Raji (cell line): Measurements from ENCODE around the gene FAM227B.

Experiments used
- POLR2A ChIP-seq: IDR thresholded peaks from 2 replicates; pipeline ENCODE4 v1.6.1; 2011; ENCODE audit warnings: low read depth, low read length, control low read depth; ENCODE audit not compliant: insufficient read depth

Gene FAM227B

DNA sequence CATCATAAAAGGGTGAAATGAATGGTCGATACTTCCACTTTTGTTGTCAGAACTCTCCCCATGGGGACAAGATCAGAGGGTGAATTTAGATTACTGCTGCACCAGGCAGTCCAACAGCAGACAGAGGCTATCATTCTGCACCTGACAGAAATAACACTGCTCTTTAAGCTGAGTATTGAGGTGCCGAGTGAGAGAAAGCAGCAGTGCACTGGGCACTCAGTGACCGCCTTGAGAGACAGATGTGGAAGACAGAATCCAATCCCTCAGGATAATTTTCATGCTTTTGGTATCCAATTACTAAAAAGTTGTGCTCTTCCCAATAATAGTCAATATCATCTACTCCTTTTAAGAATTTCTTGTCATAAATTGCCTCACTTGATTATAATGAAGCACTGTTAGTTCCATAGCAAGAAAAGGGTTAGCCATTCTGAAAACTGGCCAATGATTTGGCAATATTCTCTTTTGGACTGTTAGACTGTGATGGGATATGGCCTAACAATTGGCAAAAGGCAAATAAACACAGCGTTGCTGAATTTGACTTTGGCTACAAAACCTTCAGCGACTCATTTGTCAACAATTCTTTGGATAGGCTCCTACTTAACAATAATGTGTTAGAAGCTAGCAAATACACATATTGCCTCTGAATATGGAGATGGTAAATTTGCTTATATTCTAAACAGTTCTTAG is 192.1 kb downstream of the FAM227B start:
- TF ChIP-seq POLR2A: no peak

DNA sequence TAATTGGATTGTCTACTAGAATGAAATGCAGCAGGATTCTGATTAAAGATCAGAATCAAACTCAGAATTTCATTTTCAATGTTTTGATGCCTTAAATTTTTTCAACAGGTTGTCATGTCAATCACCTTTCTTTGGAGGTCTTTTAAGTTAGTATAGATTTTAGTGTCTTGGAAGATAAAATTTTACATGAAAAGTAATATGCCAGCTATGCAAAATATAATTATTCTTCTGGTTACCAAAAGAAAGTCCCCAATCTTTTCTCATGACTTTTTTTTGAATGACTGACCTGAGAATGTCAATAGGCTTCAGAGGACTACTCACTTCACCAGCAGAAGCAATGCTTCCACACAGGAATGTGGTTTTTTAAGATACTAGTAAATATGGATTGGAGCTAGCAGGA is 193.2 kb downstream of the FAM227B start:
- TF ChIP-seq POLR2A: no peak

DNA sequence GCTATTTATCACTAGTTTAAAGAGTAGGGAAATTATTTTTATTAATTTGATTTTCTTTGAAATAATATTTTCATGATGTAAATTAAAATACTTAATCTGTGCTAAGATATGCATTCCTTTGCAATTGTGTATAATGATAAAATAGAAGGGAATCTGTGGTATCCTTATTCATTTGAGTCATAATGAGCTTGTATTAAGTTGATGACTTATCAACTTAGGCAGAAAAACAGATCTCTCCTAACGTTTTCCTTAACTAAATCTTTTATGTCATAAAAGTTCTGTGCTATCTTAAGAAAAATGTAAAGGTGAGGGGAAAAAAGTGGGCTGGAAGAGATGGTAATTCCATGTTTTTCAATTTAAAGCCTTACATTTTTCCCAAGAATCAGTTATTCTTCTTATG is 195.7 kb downstream of the FAM227B start:
- no peak for TF ChIP-seq POLR2A

DNA sequence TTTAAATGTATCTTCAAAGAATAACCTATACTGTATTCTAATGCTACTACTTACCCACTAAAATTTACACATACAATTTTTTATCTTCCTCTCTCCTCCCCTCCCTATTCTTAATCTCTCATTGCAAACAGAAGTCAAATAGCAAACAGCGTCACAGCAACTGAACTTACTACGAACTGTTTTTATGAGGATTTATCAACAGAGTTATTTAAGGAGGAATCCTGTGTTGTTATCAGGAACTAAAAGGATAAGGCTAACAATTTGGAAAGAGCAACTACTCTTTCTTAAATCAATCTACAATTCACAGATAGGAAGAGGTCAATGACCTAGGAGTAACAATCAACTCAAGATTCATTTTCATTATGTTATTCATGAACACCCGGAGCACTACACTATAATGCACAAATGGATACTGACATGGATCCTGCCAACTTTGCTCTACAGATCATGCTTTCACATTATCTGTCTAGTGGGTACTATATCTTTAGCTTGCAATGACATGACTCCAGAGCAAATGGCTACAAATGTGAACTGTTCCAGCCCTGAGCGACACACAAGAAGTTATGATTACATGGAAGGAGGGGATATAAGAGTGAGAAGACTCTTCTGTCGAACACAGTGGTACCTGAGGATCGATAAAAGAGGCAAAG is 196.6 kb downstream of the FAM227B start:
- TF ChIP-seq POLR2A: no peak

DNA sequence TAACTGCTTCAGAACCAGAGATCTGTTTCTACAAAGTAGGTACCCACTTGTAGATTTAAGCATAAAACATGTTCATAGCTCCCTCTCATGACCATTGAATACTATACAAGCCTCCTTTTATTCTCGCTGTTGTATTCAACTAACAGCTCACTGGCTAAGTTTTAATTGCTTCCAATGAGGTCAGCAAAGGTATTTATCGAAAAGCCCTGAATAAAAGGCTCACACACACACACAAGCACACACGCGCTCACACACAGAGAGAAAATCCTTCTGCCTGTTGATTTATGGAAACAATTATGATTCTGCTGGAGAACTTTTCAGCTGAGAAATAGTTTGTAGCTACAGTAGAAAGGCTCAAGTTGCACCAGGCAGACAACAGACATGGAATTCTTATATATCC is 197.6 kb downstream of the FAM227B start, which contains the start of gene FGF7:
Gene FGF7, plus strand, starts transcription at position 222 of the 400 bp plus-strand sequence. CDS start 1,056 bp downstream, outside the sequence.
- TF ChIP-seq POLR2A: no peak

DNA sequence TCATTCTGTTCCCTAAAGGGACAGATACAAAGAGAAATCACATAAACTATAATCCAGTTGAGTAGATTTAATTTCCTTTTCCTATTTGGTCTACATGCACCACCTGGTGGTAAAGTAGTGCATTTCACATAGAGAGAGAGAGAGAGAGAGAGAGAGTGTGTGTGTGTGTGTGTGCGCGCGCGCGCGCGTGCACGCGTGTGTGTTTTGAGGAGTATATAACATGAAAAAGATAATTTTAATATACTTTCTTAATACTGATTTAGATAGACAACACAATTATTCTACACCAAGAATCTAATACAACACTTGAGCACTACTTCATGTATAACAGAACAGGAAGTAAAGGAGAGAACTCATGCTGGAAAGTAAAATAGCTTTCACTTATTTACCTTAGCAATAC is 198.6 kb downstream of the FAM227B start:
- TF ChIP-seq POLR2A: no peak

DNA sequence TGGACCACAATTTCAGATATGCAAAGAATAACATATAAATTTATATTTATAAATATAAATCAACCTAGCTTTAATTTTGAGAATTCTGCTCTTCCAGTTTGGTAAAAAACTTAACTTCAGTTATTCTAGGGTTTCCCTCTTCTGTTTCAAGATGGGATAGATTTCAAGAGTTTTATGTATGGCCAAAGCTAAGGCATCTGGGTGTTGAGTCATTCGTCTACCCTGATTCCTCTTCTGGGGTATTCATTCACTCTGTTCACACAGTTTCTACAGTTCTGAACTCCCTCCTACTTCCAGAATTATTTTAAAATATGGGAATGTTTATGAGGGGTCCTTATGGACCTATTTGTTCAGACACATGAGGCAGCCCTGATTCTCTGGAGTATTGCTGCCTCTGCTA is 201.8 kb downstream of the FAM227B start:
- no peak for TF ChIP-seq POLR2A

DNA sequence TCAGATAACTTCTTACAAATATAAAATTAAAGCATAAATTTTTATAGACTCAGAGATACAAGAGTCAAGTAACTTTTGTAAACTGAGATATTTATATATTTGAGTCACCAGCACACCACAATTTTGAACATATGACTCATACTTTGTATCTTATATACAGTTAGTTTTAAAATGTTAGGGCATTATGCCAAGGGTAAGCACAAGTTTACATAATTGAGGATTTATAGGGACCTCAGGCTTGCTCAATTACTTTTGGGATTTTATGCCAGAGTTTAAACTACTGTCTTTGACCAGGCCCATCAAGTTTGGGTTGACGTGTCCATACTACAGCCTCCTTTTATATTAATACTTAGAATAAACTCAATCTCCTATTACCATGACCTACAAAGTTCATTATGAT is 205.0 kb downstream of the FAM227B start:
- TF ChIP-seq POLR2A: no peak

DNA sequence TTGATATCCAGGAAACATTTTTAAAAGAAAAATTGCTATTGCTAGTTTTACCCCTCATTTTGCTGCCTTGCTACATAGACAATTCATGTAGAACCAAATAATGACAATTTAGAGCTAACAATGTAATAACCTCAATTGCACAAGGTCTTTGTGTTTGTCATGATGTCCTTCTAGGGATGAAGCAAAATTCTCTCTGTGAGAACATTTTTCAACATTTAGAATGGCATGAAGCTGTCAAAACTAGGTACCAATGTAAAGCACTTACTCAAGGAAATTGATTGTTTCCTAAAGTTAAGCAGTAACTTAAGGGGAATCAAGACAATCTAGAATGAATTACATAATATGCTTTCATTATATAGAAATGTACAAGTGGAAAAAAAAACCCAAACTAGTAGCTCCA is 205.5 kb downstream of the FAM227B start:
- TF ChIP-seq POLR2A: no peak

DNA sequence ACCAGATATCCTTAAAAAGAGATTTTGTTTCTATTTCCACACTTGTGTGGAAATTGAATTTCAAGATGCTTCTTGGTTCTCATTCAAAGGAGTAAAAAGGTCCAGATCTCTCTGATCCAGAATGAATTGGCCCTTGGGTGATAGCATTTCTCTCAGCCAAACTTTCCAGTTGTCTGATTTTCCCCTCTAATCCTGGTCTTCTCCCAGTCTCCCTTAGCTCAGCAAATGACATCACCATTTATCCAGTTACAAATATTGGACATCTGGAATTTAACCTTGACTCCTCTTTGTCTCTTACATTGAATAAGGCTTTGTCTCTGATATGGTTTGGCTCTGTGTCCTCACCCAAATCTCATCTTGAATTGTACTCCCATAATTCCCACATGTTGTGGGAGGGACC is 207.8 kb downstream of the FAM227B start:
- no peak for TF ChIP-seq POLR2A

DNA sequence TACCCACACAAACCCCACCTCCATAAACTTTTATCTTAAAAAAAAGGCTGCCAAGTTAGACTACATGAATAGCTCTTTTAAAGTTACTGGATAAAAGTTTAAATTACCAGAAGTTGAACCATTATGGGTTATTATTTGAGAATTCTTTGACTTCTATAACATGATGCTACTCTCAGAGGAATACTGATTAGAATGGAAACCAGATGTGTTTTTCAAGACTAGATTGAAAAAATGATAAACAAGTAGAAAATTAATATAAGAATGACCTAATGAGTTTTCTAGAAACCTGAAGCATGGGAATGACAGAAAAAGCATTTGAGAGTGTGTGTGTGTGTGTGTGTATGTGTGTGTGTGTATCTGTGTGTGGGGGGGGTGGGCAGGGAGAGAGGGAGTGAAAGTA is 210.0 kb downstream of the FAM227B start:
- TF ChIP-seq POLR2A: no peak

DNA sequence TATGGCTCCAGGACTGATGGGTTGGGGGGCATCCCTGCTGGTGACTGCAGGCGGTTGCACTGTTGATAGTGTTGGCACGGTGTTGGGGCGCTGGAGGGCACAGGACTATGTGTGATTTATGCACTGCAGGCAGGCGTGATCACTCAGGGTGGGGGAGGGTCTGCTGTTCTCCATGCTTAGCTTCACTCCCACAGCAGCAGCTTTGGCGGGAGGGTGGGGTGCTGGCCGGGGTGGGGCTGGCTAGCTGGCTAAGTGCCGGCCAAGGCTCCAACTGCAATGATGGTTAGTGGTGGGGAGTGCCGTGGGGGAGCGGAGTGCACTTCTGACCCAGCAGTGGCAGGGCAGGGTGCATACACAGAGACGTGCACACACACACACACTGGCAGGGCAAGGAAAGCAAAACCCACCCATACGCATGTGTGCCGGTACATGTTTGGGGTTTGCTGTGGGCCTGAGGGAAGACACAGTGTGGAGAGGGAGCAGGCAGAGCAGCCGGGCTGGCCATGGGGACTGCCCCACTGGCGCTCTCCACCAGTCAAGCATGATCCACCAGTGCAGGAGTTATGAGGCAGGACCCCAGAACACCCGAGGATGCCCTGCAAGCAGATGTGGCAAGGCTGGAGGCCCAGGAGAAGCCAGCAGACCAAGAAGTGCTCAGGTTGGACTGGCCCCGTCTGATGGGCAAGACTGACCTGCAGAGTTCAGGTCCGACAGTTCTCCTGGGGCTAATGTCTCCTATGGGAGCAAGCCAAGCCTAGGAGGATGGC is 214.1 kb downstream of the FAM227B start:
- no peak for TF ChIP-seq POLR2A

DNA sequence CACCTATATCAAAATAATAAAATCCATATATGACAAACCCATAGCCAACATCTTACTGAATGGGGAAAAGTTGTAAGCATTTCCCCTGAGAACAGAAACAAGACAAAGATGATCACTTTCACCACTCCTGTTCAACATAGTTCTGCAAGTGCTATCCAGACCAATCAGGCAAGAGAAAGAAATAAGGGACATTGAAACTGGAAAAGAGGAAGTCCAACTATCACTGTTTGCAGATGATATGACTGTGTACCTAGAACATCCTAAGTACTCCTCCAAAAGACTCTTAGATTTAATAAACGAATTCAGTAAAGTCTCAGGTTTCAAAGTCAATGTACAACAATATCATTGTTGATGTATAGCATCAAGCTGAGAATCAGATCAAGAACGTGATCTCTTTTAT is 233.1 kb downstream of the FAM227B start:
- TF ChIP-seq POLR2A: no peak

DNA sequence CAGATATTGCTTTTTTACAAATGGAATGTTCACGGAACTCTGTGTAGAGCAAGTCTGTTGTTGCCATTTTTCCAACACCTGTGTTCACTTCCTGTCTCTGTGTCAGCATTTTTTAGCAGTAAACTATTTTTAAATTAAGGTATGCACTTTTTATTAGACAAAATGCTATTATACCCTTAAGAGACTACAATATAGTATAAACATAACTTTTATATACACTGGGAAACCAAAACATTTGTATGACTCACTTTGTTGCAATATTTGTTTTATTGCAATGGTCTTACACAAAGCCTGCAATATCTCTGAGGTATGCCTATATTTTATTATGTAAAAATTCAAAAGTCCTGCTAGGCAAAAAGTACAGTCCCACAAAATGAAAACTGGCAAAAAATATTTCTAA is 237.4 kb downstream of the FAM227B start:
- TF ChIP-seq POLR2A: no peak

DNA sequence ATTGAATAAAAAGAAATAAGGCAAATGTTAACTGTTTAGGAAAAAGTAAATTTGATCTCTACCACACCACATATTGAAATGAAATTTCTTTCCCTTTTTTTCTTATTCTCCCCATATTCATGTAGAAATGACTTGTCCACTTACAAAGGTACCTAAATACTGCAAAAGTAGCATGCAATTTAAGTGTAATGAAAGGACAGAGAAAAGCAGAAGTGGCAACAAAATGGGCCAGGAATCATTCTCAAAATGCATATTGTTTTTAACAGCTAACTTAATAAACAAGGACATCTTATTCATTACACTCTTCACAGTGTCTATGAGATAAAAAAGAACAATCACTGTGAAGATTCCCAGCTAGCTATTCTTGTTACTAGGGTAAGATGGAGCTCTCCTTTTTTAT is 238.2 kb downstream of the FAM227B start:
- no peak for TF ChIP-seq POLR2A

DNA sequence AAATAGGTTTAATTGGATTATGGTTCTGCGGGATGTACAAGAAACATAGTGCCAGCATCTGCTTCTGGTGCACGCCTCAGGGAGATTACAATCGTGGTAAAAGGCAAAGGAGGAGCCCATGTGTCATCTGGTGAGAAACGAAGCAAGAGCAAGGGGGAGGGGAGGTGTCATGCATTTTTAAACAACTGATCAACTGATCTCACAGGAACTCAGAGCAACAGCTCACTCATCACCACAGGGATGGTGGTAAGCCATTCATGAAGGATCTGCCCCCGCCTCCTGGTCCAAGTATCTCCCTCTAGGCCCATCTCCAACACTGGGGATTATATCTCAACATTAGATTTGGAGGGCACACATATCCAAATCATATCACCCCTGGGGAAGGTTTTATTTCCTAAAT is 239.7 kb downstream of the FAM227B start:
- no peak for TF ChIP-seq POLR2A
